Subcutaneous adipose tissue (tissue), 4 donors: ENCODE measurements around the gene TMF1. TPM values are rescaled to one million over a fixed set of nuclear protein-coding genes. Genes with fewer than 3 reads are reported as not detected.

Source experiments
- CTCF ChIP-seq: fragments of 450-650 bp; IDR thresholded peaks from one replicate; pipeline ENCODE4 v1.5.1; 2016; ENCODE audit warnings: low read depth, mild to moderate bottlenecking, control low read depth, antibody characterized with exemption, moderate library complexity
- total RNA-seq, 4 donors: library from RNA; depleted of rRNA; stranded (reverse); fragments of >200 nt; gene quantifications; one replicate each; pipeline ENCODE4 v1.1.0, GENCODE V29; 2016

The TMF1 gene
- total RNA-seq, 4 donors from 2014 or later: 28.8 to 39.8 (median 36.3) TPM

DNA sequence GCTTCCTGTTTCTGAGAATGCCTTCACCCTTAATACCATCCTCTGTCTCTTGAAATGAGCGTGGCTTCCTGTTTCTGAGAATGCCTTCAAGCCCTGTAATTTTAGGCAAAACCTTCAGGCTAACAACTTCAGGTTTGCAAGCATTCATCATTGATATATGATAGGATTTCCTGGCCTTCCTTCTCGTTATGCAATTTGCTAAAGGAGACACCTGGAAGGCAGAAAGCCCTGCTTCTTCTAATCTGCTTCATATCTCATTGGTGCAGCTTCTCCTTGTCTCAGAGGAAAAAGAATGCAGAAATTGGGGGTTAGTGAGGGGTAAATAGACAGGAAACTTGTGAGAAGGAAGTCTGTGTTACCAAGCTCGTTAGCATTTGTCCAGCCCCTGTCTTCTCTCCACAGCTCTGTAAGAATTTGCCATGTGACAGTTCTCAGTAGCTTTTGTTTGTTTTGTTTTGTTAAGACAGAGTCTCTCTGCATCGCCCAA is 39.9 kb upstream of the TMF1 start:
- no peak for TF ChIP-seq CTCF

- TF ChIP-seq CTCF: no peak
Observed at GRCh38 chr3:69091389-69092029, 39.4 kb upstream of the TMF1 start.

- no peak for TF ChIP-seq CTCF
Observed at GRCh38 chr3:69090021-69090420, 37.9 kb upstream of the TMF1 start.

GRCh38 chr3:69088063-69088462 is 35.9 kb upstream of the TMF1 start:
- TF ChIP-seq CTCF: no peak

- TF ChIP-seq CTCF: no peak
Observed at GRCh38 chr3:69087030-69087791, 35.1 kb upstream of the TMF1 start.

GRCh38 chr3:69085833-69086722 is 33.9 kb upstream of the TMF1 start:
- TF ChIP-seq CTCF: no peak
